ENCODE results near the gene TNNC2.

DNA sequence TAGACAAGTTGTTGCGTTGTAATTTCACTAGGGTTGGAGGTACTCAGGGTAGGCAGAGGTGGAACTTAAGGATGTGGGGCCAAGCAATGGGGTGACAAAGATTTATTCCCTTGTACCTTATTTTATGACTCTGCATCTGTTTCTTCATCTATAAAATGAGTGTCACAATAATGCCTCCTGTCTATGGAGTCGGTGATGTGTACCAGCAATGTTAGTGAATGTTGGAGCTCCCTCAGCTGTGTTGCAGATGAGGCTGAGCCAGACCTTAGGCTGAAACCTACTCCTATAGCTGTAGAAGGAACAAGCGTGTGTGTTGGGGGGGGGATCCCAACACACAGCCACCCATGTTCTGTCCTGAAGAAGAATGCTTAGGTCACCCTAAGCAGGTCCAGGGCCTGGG is 10.2 kb downstream of the TNNC2 start:
- no peak for TF ChIP-seq CTCF (IDR thresholded peaks at IDR 0.05 in 4 of 5, conservative IDR thresholded peaks at IDR 0.05 in 1 of 5)
- no peak for TF ChIP-seq POLR2A (IDR thresholded peaks at IDR 0.05)
